Suprapubic skin (tissue), 4 donors: Measurements from ENCODE around the gene MAD1L1.

Experiments
- EP300 ChIP-seq: sonication (generic); formaldehyde crosslinking; IDR thresholded peaks from one replicate; pipeline ENCODE4 v1.6.1; 2017; ENCODE audit warnings: antibody characterized with exemption
- POLR2A ChIP-seq, 2 donors: fragments of 450-650 bp; IDR thresholded peaks; one replicate each; pipeline ENCODE4 v1.6.1; 2017; ENCODE audit warnings: antibody characterized with exemption in 2 of 2, mild to moderate bottlenecking in 2 of 2, moderate library complexity in 2 of 2
- POLR2AphosphoS5 ChIP-seq, 3 donors: sonication (generic); formaldehyde crosslinking; IDR thresholded peaks; one replicate each; pipeline ENCODE4 v1.6.1; 2017; ENCODE audit warnings: antibody characterized with exemption in 3 of 3
- TF ChIP-seq, protein P1 (sequence below), 2 donors: fragments of 200-600 bp in 1 of 2; fragments of 450-650 bp in 1 of 2; sonication (generic) in 1 of 2; IDR thresholded peaks; one replicate each; pipeline ENCODE4 v1.5.1; 2016 to 2019; ENCODE audit warnings: antibody characterized with exemption in 2 of 2, mild to moderate bottlenecking in 1 of 2, moderate library complexity in 1 of 2

DNA sequence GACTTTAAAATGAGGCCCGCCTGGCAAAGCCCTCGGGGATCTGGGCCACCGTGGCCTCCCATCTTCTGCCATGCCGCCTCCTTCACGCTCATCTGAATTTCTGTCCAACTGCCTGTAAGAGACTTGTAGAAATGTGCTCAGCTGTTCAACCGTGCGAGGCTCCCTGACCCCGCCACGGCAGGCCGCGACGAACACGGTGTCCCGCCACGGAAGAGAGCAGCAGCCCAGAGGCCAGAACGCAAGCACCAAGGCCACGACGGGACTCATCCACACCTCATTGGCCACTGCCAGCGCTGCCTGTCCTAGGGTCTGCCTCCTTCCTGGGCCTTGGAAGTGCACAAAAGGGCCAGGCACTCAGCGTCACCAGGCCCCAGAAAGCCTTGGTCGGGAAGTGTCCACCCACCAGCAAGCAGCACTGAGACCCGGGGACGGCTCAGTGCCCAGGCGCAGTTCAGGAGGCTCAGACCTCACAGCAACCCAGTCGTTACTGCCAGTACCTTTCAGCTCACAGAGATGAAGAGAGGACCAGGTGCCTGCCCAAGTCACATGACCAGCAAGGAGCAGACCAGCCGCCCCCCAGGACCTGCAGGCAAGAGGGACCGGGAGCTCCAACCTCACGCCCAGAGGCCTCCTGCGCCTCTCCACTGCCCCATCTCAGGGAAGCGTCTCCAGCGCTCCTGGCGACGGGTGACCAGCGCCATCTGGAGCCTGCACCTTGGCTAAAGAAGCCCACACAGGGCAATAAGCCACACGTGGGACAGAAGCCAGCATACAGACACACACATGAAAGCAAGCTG lies 85.9 kb downstream of the MAD1L1 start:
- TF ChIP-seq, protein P1, sequence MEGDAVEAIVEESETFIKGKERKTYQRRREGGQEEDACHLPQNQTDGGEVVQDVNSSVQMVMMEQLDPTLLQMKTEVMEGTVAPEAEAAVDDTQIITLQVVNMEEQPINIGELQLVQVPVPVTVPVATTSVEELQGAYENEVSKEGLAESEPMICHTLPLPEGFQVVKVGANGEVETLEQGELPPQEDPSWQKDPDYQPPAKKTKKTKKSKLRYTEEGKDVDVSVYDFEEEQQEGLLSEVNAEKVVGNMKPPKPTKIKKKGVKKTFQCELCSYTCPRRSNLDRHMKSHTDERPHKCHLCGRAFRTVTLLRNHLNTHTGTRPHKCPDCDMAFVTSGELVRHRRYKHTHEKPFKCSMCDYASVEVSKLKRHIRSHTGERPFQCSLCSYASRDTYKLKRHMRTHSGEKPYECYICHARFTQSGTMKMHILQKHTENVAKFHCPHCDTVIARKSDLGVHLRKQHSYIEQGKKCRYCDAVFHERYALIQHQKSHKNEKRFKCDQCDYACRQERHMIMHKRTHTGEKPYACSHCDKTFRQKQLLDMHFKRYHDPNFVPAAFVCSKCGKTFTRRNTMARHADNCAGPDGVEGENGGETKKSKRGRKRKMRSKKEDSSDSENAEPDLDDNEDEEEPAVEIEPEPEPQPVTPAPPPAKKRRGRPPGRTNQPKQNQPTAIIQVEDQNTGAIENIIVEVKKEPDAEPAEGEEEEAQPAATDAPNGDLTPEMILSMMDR (IDR thresholded peaks at IDR 0.05) = no peak
- TF ChIP-seq POLR2A (IDR thresholded peaks at IDR 0.05) = no peak
- no peak for TF ChIP-seq POLR2AphosphoS5 (IDR thresholded peaks at IDR 0.05)
- TF ChIP-seq EP300 = no peak
